Neuronal stem cell (in vitro differentiated cells): ENCODE measurements around the gene LRRC27.
"Not testable (repeated sequence)": the region's sequence is repeated elsewhere in the genome, so short reads cannot be mapped to it uniquely, and the experiment has no call there.

ENCODE experiments used
- DNase-seq: peaks from one replicate; pipeline ENCODE4 v3.0.0-alpha.2; 2013; ENCODE audit warnings: low spot score
- H2AFZ ChIP-seq: one replicate; pipeline ENCODE4 v1.6.1; 2013; ENCODE audit warnings: mild to moderate bottlenecking, low read length, inconsistent platforms
- H2AK5ac ChIP-seq: 2 replicates; pipeline ENCODE4 v1.6.1; 2013; ENCODE audit warnings: low read depth, mild to moderate bottlenecking, inconsistent platforms, low read length, moderate library complexity, mixed read lengths
- H2BK120ac ChIP-seq: 2 replicates; pipeline ENCODE4 v1.6.1; 2013; ENCODE audit warnings: low read depth, mild to moderate bottlenecking, inconsistent platforms, low read length, moderate library complexity, mixed read lengths
- H2BK12ac ChIP-seq: one replicate; pipeline ENCODE4 v1.6.1; 2013; ENCODE audit warnings: low read length, inconsistent platforms
- H2BK15ac ChIP-seq: 2 replicates; pipeline ENCODE4 v1.6.1; 2013; ENCODE audit warnings: mild to moderate bottlenecking, low read length, inconsistent platforms, mixed read lengths
- H2BK5ac ChIP-seq: one replicate; pipeline ENCODE4 v1.6.1; 2013; ENCODE audit warnings: inconsistent platforms, mild to moderate bottlenecking, low read length, moderate library complexity
- H3K14ac ChIP-seq: one replicate; pipeline ENCODE4 v1.6.1; 2013; ENCODE audit warnings: low read length, inconsistent platforms
- H3K18ac ChIP-seq: 2 replicates; pipeline ENCODE4 v1.6.1; 2013; ENCODE audit warnings: low read length, inconsistent platforms
- H3K23ac ChIP-seq: 2 replicates; pipeline ENCODE4 v1.6.1; 2013; ENCODE audit warnings: low read depth, mild to moderate bottlenecking, mixed read lengths, low read length, inconsistent platforms; ENCODE audit not compliant: poor library complexity
- H3K27ac ChIP-seq: replicated peaks from 3 replicates; pipeline ENCODE4 v1.5.1; 2013; ENCODE audit warnings: low read length, inconsistent platforms
- H3K27me3 ChIP-seq, 3 experiments: 2 replicates each; pipeline ENCODE4 v1.6.1; 2013; ENCODE audit warnings: low read length in 3 of 3, mild to moderate bottlenecking in 2 of 3, inconsistent platforms in 1 of 3, low read depth in 1 of 3, mixed read lengths in 1 of 3, moderate library complexity in 1 of 3; ENCODE audit not compliant: control insufficient read depth in 3 of 3, insufficient read depth in 3 of 3
- H3K36me3 ChIP-seq, 2 donors: replicated peaks in 1 of 2; 2 replicates each; pipeline ENCODE4 v1.6.1; 2013; ENCODE audit warnings: low read length in 2 of 2; ENCODE audit not compliant: control insufficient read depth in 2 of 2, insufficient read depth in 2 of 2
- H3K4ac ChIP-seq: 2 replicates; pipeline ENCODE4 v1.6.1; 2013; ENCODE audit warnings: inconsistent platforms, mild to moderate bottlenecking, low read length, moderate library complexity
- H3K4me1 ChIP-seq, 2 donors: 1 replicate in 1 of 2; 2 replicates in 1 of 2; pipeline ENCODE4 v1.6.1; 2013; ENCODE audit warnings: low read length in 2 of 2, low read depth in 1 of 2; ENCODE audit not compliant: control insufficient read depth in 2 of 2, insufficient read depth in 1 of 2
- H3K4me2 ChIP-seq: one replicate; pipeline ENCODE4 v1.6.1; 2013; ENCODE audit warnings: mild to moderate bottlenecking, low read length, inconsistent platforms; ENCODE audit not compliant: insufficient read depth, poor library complexity, severe bottlenecking
- H3K4me3 ChIP-seq, 2 donors: 2 replicates each; pipeline ENCODE4 v1.5.1; 2013; ENCODE audit warnings: low read length in 2 of 2, mild to moderate bottlenecking in 2 of 2, inconsistent platforms in 1 of 2, moderate library complexity in 1 of 2
- H3K79me1 ChIP-seq: one replicate; pipeline ENCODE4 v1.6.1; 2013; ENCODE audit warnings: low read depth, mild to moderate bottlenecking, inconsistent platforms, low read length, moderate library complexity
- H3K9ac ChIP-seq: one replicate; pipeline ENCODE4 v1.6.1; 2013; ENCODE audit warnings: mild to moderate bottlenecking, low read depth, low read length, inconsistent platforms; ENCODE audit not compliant: poor library complexity
- H3K9me3 ChIP-seq, 2 donors: replicated peaks in 1 of 2; 2 replicates each; pipeline versions ENCODE3 to v1.6.1; 2013; ENCODE audit warnings: low read length in 2 of 2, mild to moderate bottlenecking in 2 of 2, inconsistent platforms in 1 of 2, low read depth in 1 of 2, mixed read lengths in 1 of 2, moderate library complexity in 1 of 2; ENCODE audit not compliant: control insufficient read depth in 2 of 2, insufficient read depth in 1 of 2
- H4K8ac ChIP-seq: one replicate; pipeline ENCODE4 v1.6.1; 2013; ENCODE audit warnings: low read depth, mild to moderate bottlenecking, inconsistent platforms, low read length, moderate library complexity
- H4K91ac ChIP-seq: one replicate; pipeline ENCODE4 v1.6.1; 2013; ENCODE audit warnings: low read length, low read depth, mild to moderate bottlenecking, inconsistent platforms; ENCODE audit not compliant: poor library complexity
- WGBS, 2 donors: extraction: QIAGEN DNeasy Blood & Tissue Kit; methylation state at CpG; one replicate each; pipeline ENCODE4 v1.1.7; 2013; ENCODE audit warnings: missing lambda C conversion rate in 2 of 2, mixed read lengths in 1 of 2; ENCODE audit not compliant: insufficient read length in 2 of 2, insufficient replicate concordance in 1 of 2; ENCODE audit errors: extremely low coverage in 2 of 2; 5-methylcytosine and 5-hydroxymethylcytosine counted together

The LRRC27 gene

GRCh38 chr10:132351611-132352010 lies 19.6 kb downstream of the LRRC27 start:
- H2AK5ac ChIP-seq = peak overlapping the region; percentile 47
- no peak overlapping the region for H3K4ac ChIP-seq
- peak overlapping the region; percentile 17 for H3K23ac ChIP-seq
- H3K18ac ChIP-seq = peak overlapping the region; percentile 64
- no peak overlapping the region for H2BK120ac ChIP-seq
- H2AFZ ChIP-seq = no peak overlapping the region
- no peak overlapping the region for H3K9ac ChIP-seq
- H3K79me1 ChIP-seq = no peaks in the 10 kb centered on the region
- no peaks in the 10 kb centered on the region for H3K9me3 ChIP-seq
- H2BK12ac ChIP-seq = no peak overlapping the region
- no peak overlapping the region for H4K91ac ChIP-seq
- no peak overlapping the region for H2BK5ac ChIP-seq
- no peak overlapping the region for H3K14ac ChIP-seq
- H3K27ac ChIP-seq = no peak overlapping the region
- no peak overlapping the region for H3K4me3 ChIP-seq
- H3K4me2 ChIP-seq = no peak overlapping the region
- no peak overlapping the region for H2BK15ac ChIP-seq
- no CpG with 5 or more reads among the region's 25 CpGs for WGBS, 2 donors
- H3K36me3 ChIP-seq = peaks cover 0 to 49% of the 10 kb centered on the region in 2 donors
- no peaks in the 10 kb centered on the region for H3K4me1 ChIP-seq
- DNase-seq = no peak
- no peaks in the 10 kb centered on the region for H3K27me3 ChIP-seq
- H4K8ac ChIP-seq = no peak overlapping the region

DNA sequence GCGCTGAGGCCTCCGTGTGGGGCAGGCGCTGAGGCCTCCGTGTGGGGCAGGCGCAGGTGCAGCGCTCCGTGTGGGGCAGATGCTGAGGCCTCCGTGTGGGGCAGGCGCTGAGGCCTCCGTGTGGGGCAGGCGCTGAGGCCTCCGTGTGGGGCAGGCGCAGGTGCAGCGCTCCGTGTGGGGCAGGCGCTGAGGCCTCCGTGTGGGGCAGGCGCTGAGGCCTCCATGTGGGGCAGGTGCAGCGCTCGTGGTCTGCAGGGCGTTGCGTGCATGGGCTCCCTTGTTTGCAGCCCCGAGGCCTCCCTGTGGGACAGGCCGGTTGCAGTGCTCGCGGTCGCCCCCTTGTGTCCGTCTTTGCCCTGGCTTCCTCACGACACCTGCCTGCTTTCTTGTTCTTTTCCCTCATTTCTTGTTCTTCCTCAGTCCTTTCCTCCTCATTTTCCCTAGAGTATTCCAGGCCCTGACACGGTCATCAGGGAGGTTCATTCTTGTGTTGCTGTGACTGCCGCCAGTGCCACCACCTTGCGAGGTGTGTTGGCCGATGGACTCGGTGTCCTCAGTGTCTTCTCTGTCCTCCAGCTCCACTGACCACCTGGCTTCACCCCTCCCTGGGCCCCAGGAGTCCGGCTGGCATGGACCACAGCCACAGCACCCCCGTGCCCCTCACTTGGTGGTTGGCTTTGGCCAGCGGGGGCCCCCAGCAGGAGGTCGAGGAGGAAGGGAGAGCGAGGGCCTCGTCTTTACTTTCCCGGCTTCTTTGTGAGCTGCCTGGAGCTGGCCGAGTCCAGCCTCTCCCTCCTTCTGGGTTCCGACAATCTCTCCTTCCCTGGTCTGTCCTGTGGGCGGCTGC lies 20.7 kb downstream of the LRRC27 start:
- H3K27me3 ChIP-seq, H3K14ac ChIP-seq, H3K4ac ChIP-seq, H2BK12ac ChIP-seq, H2BK120ac ChIP-seq, H4K91ac ChIP-seq, H3K23ac ChIP-seq, H4K8ac ChIP-seq, H3K4me2 ChIP-seq, H3K79me1 ChIP-seq, H3K4me1 ChIP-seq, H3K9ac ChIP-seq, H3K4me3 ChIP-seq, H2AK5ac ChIP-seq, H2AFZ ChIP-seq, H3K9me3 ChIP-seq, H3K27ac ChIP-seq, H2BK15ac ChIP-seq: not testable (repeated sequence)
- peak overlapping the region; percentile 35 for H2BK5ac ChIP-seq
- peaks cover 0 to 51% of the 10 kb centered on the region in 2 donors for H3K36me3 ChIP-seq
- DNase-seq = peak; percentile 66
- H3K18ac ChIP-seq = peak overlapping the region; percentile 13
- no CpG with 5 or more reads among the region's 44 CpGs for WGBS, 2 donors

- Histone ChIP-seq H3K4me1 (no peaks in the 10 kb centered on the region), H3K36me3 (peaks cover 0 to 43% of the 10 kb centered on the region in 2 donors), H2BK120ac (no peak overlapping the region), H2AK5ac (peak overlapping the region; percentile 74), H4K8ac (no peak overlapping the region), H3K9ac (no peak overlapping the region), H2BK5ac (peak overlapping the region; percentile 35), H3K27me3 (no peaks in the 10 kb centered on the region), H3K18ac (peak overlapping the region; percentile 18), H3K4ac (no peak overlapping the region), H3K23ac (no peak overlapping the region), H3K4me2 (no peak overlapping the region), H3K27ac (no peak overlapping the region), H3K14ac (peak overlapping the region; percentile 6), H3K9me3 (no peaks in the 10 kb centered on the region), H2BK15ac (no peak overlapping the region), H3K4me3 (no peak overlapping the region), H3K79me1 (no peaks in the 10 kb centered on the region), H2AFZ (no peak overlapping the region), H2BK12ac (no peak overlapping the region), H4K91ac (no peak overlapping the region)
- WGBS, 2 donors = no CpG with 5 or more reads among the region's 20 CpGs
- no peak for DNase-seq
Observed at GRCh38 chr10:132353456-132354355, 21.7 kb downstream of the LRRC27 start.
